Upper lobe of left lung (tissue), 6 donors: ENCODE measurements around the gene SLX4IP. TPM values are rescaled to one million over a fixed set of nuclear protein-coding genes. Genes with fewer than 3 reads are reported as not detected.

Source experiments
- ATAC-seq, 2 donors: fragments of 200-7000 bp; cut with Tn5 transposase; one replicate each; pipeline ENCODE4 v1.9.1; 2022; ENCODE audit warnings: mild to moderate bottlenecking in 2 of 2, moderate library complexity in 2 of 2; ENCODE audit not compliant: low FRiP score in 2 of 2
- DNase-seq, 2 donors: peaks; one replicate each; pipeline ENCODE4 v3.0.0-alpha.2; 2019 to 2020
- H3K27ac ChIP-seq, 4 donors: fragments of 200-600 bp; sonication (generic); one replicate each; pipeline ENCODE4 v1.5.1; 2016 to 2019
- H3K27me3 ChIP-seq, 4 donors: fragments of 200-600 bp; sonication (generic); one replicate each; pipeline ENCODE4 v1.5.1; 2017 to 2019
- H3K36me3 ChIP-seq, 4 donors: fragments of 200-600 bp; sonication (generic); one replicate each; pipeline ENCODE4 v1.5.1; 2016 to 2019
- H3K4me1 ChIP-seq, 4 donors: fragments of 200-600 bp; sonication (generic); one replicate each; pipeline ENCODE4 v1.5.1; 2018 to 2019
- H3K4me3 ChIP-seq, 4 donors: fragments of 200-600 bp; sonication (generic); one replicate each; pipeline ENCODE4 v1.5.1; 2017 to 2019; ENCODE audit warnings: mild to moderate bottlenecking in 2 of 4, moderate library complexity in 1 of 4
- H3K9me3 ChIP-seq, 4 donors: fragments of 200-600 bp; sonication (generic); one replicate each; pipeline ENCODE4 v1.5.1; 2018 to 2019
- CTCF ChIP-seq, 6 experiments: fragments of 450-650 bp in 4 of 6; fragments of 200-600 bp in 2 of 6; sonication (generic) in 2 of 6; IDR thresholded peaks; one replicate each; pipeline ENCODE4 v1.5.1; 2016 to 2019; ENCODE audit warnings: antibody characterized with exemption in 6 of 6
- EP300 ChIP-seq, 4 donors: sonication (generic); formaldehyde crosslinking; IDR thresholded peaks; one replicate each; pipeline ENCODE4 v1.5.1; 2017; ENCODE audit warnings: antibody characterized with exemption in 4 of 4, control low read depth in 2 of 4
- POLR2A ChIP-seq, 4 donors: fragments of 450-650 bp; IDR thresholded peaks; one replicate each; pipeline ENCODE4 v1.5.1; 2016 to 2017; ENCODE audit warnings: antibody characterized with exemption in 4 of 4, mild to moderate bottlenecking in 2 of 4
- POLR2AphosphoS5 ChIP-seq, 2 donors: sonication (generic); formaldehyde crosslinking; IDR thresholded peaks; one replicate each; pipeline ENCODE4 v1.5.1; 2017; ENCODE audit warnings: antibody characterized with exemption in 2 of 2
- WGBS, 2 donors: methylation state at CpG; one replicate each; pipeline ENCODE4 v1.1.5; 2017 to 2018; 5-methylcytosine and 5-hydroxymethylcytosine counted together
- total RNA-seq, 6 donors: library from RNA; depleted of rRNA in 4 of 6; stranded (reverse); fragments of >200 nt in 4 of 6; gene quantifications; one replicate each; pipeline versions ENCODE4 v1.1.0 to v1.2.1, GENCODE V29; 2016 to 2021
- donor health status: DM: no; HTN: no; CAD: no; lungs with moderate emphysema.
- donor health status: DM: no; HTN: yes; CAD: no; lungs with severe emphysema.

Gene SLX4IP
- total RNA-seq, 6 donors from 2014 or later, result 3.2 to 6.0 (median 4.5) TPM

- Histone ChIP-seq H3K4me1 (peaks cover 0 to 11% (median 0%) of the 10 kb centered on the region in 4 donors), H3K27me3 (no peaks in the 10 kb centered on the region), H3K9me3 (no peaks in the 10 kb centered on the region), H3K27ac (peak overlapping the region in 1 of 4 donors; percentile 3), H3K4me3 (no peak overlapping the region), H3K36me3 (peaks cover 0 to 5% (median 0%) of the 10 kb centered on the region in 4 donors)
- DNase-seq (no peak), ATAC-seq (no peak)
- WGBS, 2 donors, result 80 to 93% methylated on average over 7 to 8 of the region's 8 CpGs
- TF ChIP-seq POLR2AphosphoS5 (IDR thresholded peaks at IDR 0.05) (no peak), CTCF (IDR thresholded peaks at IDR 0.05) (no peak), POLR2A (IDR thresholded peaks at IDR 0.05) (no peak), EP300 (IDR thresholded peaks at IDR 0.05) (no peak)
Observed at GRCh38 chr20:10565922-10566897, 131.1 kb downstream of the SLX4IP start.

GRCh38 chr20:10568032-10568431 lies 132.9 kb downstream of the SLX4IP start:
- Histone ChIP-seq H3K4me1 (peaks cover 0 to 11% (median 0%) of the 10 kb centered on the region in 4 donors), H3K9me3 (no peaks in the 10 kb centered on the region), H3K27ac (no peak overlapping the region), H3K36me3 (peaks cover 0 to 5% (median 0%) of the 10 kb centered on the region in 4 donors), H3K27me3 (no peaks in the 10 kb centered on the region), H3K4me3 (no peak overlapping the region)
- ATAC-seq (no peak), DNase-seq (no peak)
- 83 to 93% methylated on average over 3 of the region's 3 CpGs for WGBS, 2 donors
- no peak for TF ChIP-seq EP300 (IDR thresholded peaks at IDR 0.05)

- DNase-seq, result no peak
- no peak overlapping the region for H3K4me3 ChIP-seq
- no peak for ATAC-seq
- H3K27ac ChIP-seq, result no peak overlapping the region
- H3K27me3 ChIP-seq, result no peaks in the 10 kb centered on the region
- TF ChIP-seq EP300 (IDR thresholded peaks at IDR 0.05) (no peak), CTCF (IDR thresholded peaks at IDR 0.05) (no peak), POLR2AphosphoS5 (IDR thresholded peaks at IDR 0.05) (no peak), POLR2A (IDR thresholded peaks at IDR 0.05) (no peak)
- H3K9me3 ChIP-seq, result no peaks in the 10 kb centered on the region
- H3K36me3 ChIP-seq, result peaks cover 0 to 5% (median 0%) of the 10 kb centered on the region in 4 donors
- 87 to 95% methylated on average over 1 of the region's 1 CpG for WGBS, 2 donors
- peaks cover 0 to 8% (median 0%) of the 10 kb centered on the region in 4 donors for H3K4me1 ChIP-seq
Observed at GRCh38 chr20:10571313-10571815, 136.3 kb downstream of the SLX4IP start.

- no peak overlapping the region for H3K4me3 ChIP-seq
- peaks cover 0 to 8% (median 0%) of the 10 kb centered on the region in 4 donors for H3K4me1 ChIP-seq
- ATAC-seq (no peak), DNase-seq (no peak)
- no peak overlapping the region for H3K27ac ChIP-seq
- H3K9me3 ChIP-seq, result no peaks in the 10 kb centered on the region
- no peaks in the 10 kb centered on the region for H3K36me3 ChIP-seq
- WGBS, 2 donors, result 94 to 96% methylated on average over 8 of the region's 8 CpGs
- no peaks in the 10 kb centered on the region for H3K27me3 ChIP-seq
- TF ChIP-seq POLR2AphosphoS5 (IDR thresholded peaks at IDR 0.05), result no peak
Observed at GRCh38 chr20:10572853-10573252, 137.7 kb downstream of the SLX4IP start.

GRCh38 chr20:10573273-10573950 lies 138.3 kb downstream of the SLX4IP start:
- Histone ChIP-seq H3K9me3 (no peaks in the 10 kb centered on the region), H3K4me1 (peaks cover 0 to 8% (median 0%) of the 10 kb centered on the region in 4 donors), H3K27me3 (no peaks in the 10 kb centered on the region), H3K4me3 (no peak overlapping the region), H3K36me3 (no peaks in the 10 kb centered on the region), H3K27ac (no peak overlapping the region)
- TF ChIP-seq POLR2A (IDR thresholded peaks at IDR 0.05) (no peak), EP300 (IDR thresholded peaks at IDR 0.05) (no peak), CTCF (IDR thresholded peaks at IDR 0.05) (no peak), POLR2AphosphoS5 (IDR thresholded peaks at IDR 0.05) (no peak)
- 75% methylated on average over 2 of the region's 2 CpGs for WGBS, 2 donors
- DNase-seq (no peak), ATAC-seq (no peak)
